HepG2 (cell line): Measurements from ENCODE around the gene TFF2. TPM values are rescaled to one million over a fixed set of nuclear protein-coding genes. Genes with fewer than 3 reads are reported as not detected.

ENCODE experiments used
- ARNT2 ChIP-seq: sonication (generic); formaldehyde crosslinking; IDR thresholded peaks from 2 replicates; pipeline ENCODE4 v1.8.0; 2022; ENCODE audit warnings: mild to moderate bottlenecking, low read depth, missing genetic modification reagents, moderate library complexity
- LCORL ChIP-seq, 2 experiments: fragments of 450-650 bp in 1 of 2; sonication (generic) in 1 of 2; formaldehyde crosslinking in 1 of 2; IDR thresholded peaks; 2 replicates each; pipeline versions ENCODE4 v1.5.0 to v1.6.1; 2017 to 2020; ENCODE audit warnings: antibody characterized with exemption in 1 of 2, missing genetic modification reagents in 1 of 2
- SP4 ChIP-seq: sonication (generic); formaldehyde crosslinking; IDR thresholded peaks from 2 replicates; pipeline ENCODE4 v1.8.1; 2023; ENCODE audit warnings: mild to moderate bottlenecking, missing genetic modification reagents
- SPEN ChIP-seq: sonication (generic); formaldehyde crosslinking; IDR thresholded peaks from 2 replicates; pipeline ENCODE4 v1.5.1; 2020; ENCODE audit warnings: low read depth, mild to moderate bottlenecking, missing genetic modification reagents
- ZBTB44 ChIP-seq: sonication (generic); formaldehyde crosslinking; IDR thresholded peaks from 2 replicates; pipeline ENCODE4 v1.4.0; 2020; ENCODE audit warnings: missing genetic modification reagents
- ZFY ChIP-seq: sonication (generic); formaldehyde crosslinking; IDR thresholded peaks from 2 replicates; pipeline ENCODE4 v1.4.0; 2020; ENCODE audit warnings: missing genetic modification reagents
- ZFYVE20 ChIP-seq: sonication (generic); formaldehyde crosslinking; IDR thresholded peaks from 2 replicates; pipeline ENCODE4 v1.8.0; 2023; ENCODE audit warnings: low read depth, mild to moderate bottlenecking, moderate library complexity, missing genetic modification reagents, borderline replicate concordance
- ZNF274 ChIP-seq: sonication (generic); formaldehyde crosslinking; IDR thresholded peaks from 2 replicates; pipeline ENCODE4 v1.5.1; 2020; ENCODE audit warnings: mild to moderate bottlenecking, missing genetic modification reagents
- ZNF687 ChIP-seq: sonication (generic); formaldehyde crosslinking; IDR thresholded peaks from 2 replicates; pipeline ENCODE4 v1.5.1; 2020; ENCODE audit warnings: mild to moderate bottlenecking, missing genetic modification reagents, moderate library complexity
- ZNF704 ChIP-seq: sonication (generic); formaldehyde crosslinking; IDR thresholded peaks from 2 replicates; pipeline ENCODE4 v1.8.1; 2023; ENCODE audit warnings: mild to moderate bottlenecking, inconsistent platforms, moderate library complexity, missing genetic modification reagents, borderline replicate concordance
- ZNF776 ChIP-seq: sonication (generic); formaldehyde crosslinking; IDR thresholded peaks from 2 replicates; pipeline ENCODE4 v1.4.0; 2020; ENCODE audit warnings: mild to moderate bottlenecking, missing genetic modification reagents
- ZNF780A ChIP-seq: sonication (generic); formaldehyde crosslinking; IDR thresholded peaks from 2 replicates; pipeline ENCODE4 v1.8.0; 2022; ENCODE audit warnings: mild to moderate bottlenecking, missing genetic modification reagents, moderate library complexity
- polyA plus RNA-seq, 8 experiments: library from polyadenylated mRNA; depleted of rRNA in 3 of 8; stranded (reverse) in 7 of 8; unstranded in 1 of 8; fragments of >200 nt; fragmentation: Illumina TruSeq in 4 of 8; extraction: Trizol in 4 of 8; gene quantifications; 2 replicates each; pipeline versions ENCODE4 v1.2.1 to v1.2.3, GENCODE V29; 2011 to 2016; ENCODE audit warnings: low read depth in 4 of 8, missing spikeins in 1 of 8, mixed read lengths in 1 of 8; ENCODE audit not compliant: insufficient read depth in 1 of 8
- total RNA-seq, 5 experiments: library from RNA; depleted of rRNA; stranded (reverse); fragments of >200 nt; fragmentation: Illumina TruSeq; extraction: Trizol; gene quantifications; 2 replicates each; pipeline ENCODE4 v1.2.3, GENCODE V29; 2016; ENCODE audit warnings: low read depth in 1 of 5

TFF2 gene
- total and polyA plus RNA-seq, 2 of the 13 experiments (the other 11 are each of a cell fraction or from before 2014, with no cell fraction given) = 1.5 TPM; not detected in 1

- no peak for TF ChIP-seq LCORL (IDR thresholded peaks at IDR 0.05)
- peak; percentile 83 for TF ChIP-seq LCORL (CRISPR knock-in tag; IDR thresholded peaks at IDR 0.05)
- TF ChIP-seq ZFY = no peak
- TF ChIP-seq ZNF704 = no peak
- TF ChIP-seq SP4 (CRISPR knock-in tag) = 0 out of 2 replicates have a peak, but pooled peaks have one; percentile 45
- TF ChIP-seq ZFYVE20 (CRISPR knock-in tag) = no peak
- TF ChIP-seq ZNF780A (CRISPR knock-in tag) = 0 out of 2 replicates have a peak, but pooled peaks have one; percentile 65
- TF ChIP-seq ARNT2 (CRISPR knock-in tag) = no peak
- TF ChIP-seq SPEN = no peak
- no peak for TF ChIP-seq ZBTB44
- TF ChIP-seq ZNF687 = peak; percentile 80
- 0 out of 2 replicates have a peak, but pooled peaks have one; percentile 2 for TF ChIP-seq ZNF274 (CRISPR knock-in tag)
- TF ChIP-seq ZNF776 (CRISPR knock-in tag) = no peak
- TF ChIP-seq, all 625 proteins: peak for 200
Observed at GRCh38 chr21:42386034-42386591, 35.3 kb upstream of the TFF2 start (continued).
